HepG2 (cell line): Measurements from ENCODE around the gene AAMP. TPM values are rescaled to one million over a fixed set of nuclear protein-coding genes. Genes with fewer than 3 reads are reported as not detected.

ENCODE experiments used
- ATAC-seq: fragments of 200-7000 bp; cut with Tn5 transposase; 3 replicates; pipeline ENCODE4 v1.9.1; 2020; ENCODE audit warnings: mild to moderate bottlenecking, moderate library complexity
- BruUV-seq: library from RNA; stranded (reverse); fragments of 400-500 nt; replicated peaks from 2 replicates; lab custom pipeline; 2021; lab: Mats Ljungman, UMichigan
- CTCF ChIA-PET: fragments of 300-600 bp; formaldehyde crosslinking; extraction: SDS; loops from one replicate; lab custom pipeline; 2021; ENCODE audit warnings: low total read pairs, inconsistent platforms, low intra/inter-chr PET ratio; lab: Yijun Ruan, JAX
- POLR2A ChIA-PET: fragments of 350-600 bp; sonication (Branson Sonifier 250); formaldehyde crosslinking; loops from one replicate; lab custom pipeline; 2020; ENCODE audit warnings: antibody characterized with exemption, inconsistent platforms; lab: Yijun Ruan, JAX
- DNase-seq: peaks from one replicate; pipeline ENCODE4 v3.0.0-alpha.2; 2015; ENCODE audit warnings: low spot score
- FAIRE-seq: peaks from 3 replicates; lab custom pipeline; 2011; peaks lifted over from hg19 to GRCh38; lab: Jason Lieb, UNC
- H2AFZ ChIP-seq: one replicate; pipeline ENCODE4 v1.6.1; 2011; ENCODE audit warnings: low read length, inconsistent platforms
- H3K27ac ChIP-seq: fragments of 300-600 bp; 3 replicates; pipeline ENCODE4 v1.8.0; 2011; ENCODE audit warnings: mixed run types, mild to moderate bottlenecking, mixed read lengths, low read length, inconsistent platforms; ENCODE audit not compliant: insufficient read depth; ENCODE audit errors: extremely low read length
- H3K27me3 ChIP-seq, 2 experiments: fragments of 200-600 bp in 1 of 2; 2 replicates in 1 of 2; 3 replicates in 1 of 2; pipeline versions ENCODE4 v1.6.0 to v1.8.0; 2011; ENCODE audit warnings: low read length in 2 of 2, mild to moderate bottlenecking in 2 of 2, moderate library complexity in 2 of 2, inconsistent platforms in 1 of 2; ENCODE audit not compliant: insufficient read depth in 2 of 2, control insufficient read depth in 1 of 2
- H3K36me3 ChIP-seq, 2 experiments: fragments of 200-600 bp in 1 of 2; replicated peaks in 1 of 2; 2 replicates in 1 of 2; 3 replicates in 1 of 2; pipeline versions ENCODE4 v1.5.1 to v1.8.0; 2011; ENCODE audit warnings: low read length in 2 of 2, inconsistent platforms in 1 of 2; ENCODE audit not compliant: insufficient read depth in 2 of 2, control insufficient read depth in 1 of 2
- H3K4me1 ChIP-seq: 2 replicates; pipeline ENCODE4 v1.5.1; 2012; ENCODE audit warnings: low read length, inconsistent platforms; ENCODE audit not compliant: insufficient read depth
- H3K4me2 ChIP-seq: 2 replicates; pipeline ENCODE4 v1.6.0; 2011; ENCODE audit warnings: low read depth, low read length, inconsistent platforms
- H3K4me3 ChIP-seq, 3 experiments: fragments of 200-600 bp in 1 of 3; sonication (generic), shearing (Covaris generic) in 1 of 3; replicated peaks in 1 of 3; 2 replicates each; pipeline ENCODE4 v1.5.1; 2011 to 2016; ENCODE audit warnings: low read length in 3 of 3, inconsistent platforms in 2 of 3, low read depth in 2 of 3, mild to moderate bottlenecking in 2 of 3, control low read depth in 1 of 3, mixed read lengths in 1 of 3; ENCODE audit not compliant: insufficient read depth in 1 of 3
- H3K79me2 ChIP-seq: one replicate; pipeline ENCODE4 v1.6.1; 2011; ENCODE audit warnings: low read length, inconsistent platforms; ENCODE audit not compliant: insufficient read depth
- H3K9ac ChIP-seq: 2 replicates; pipeline ENCODE4 v1.6.0; 2011; ENCODE audit warnings: mild to moderate bottlenecking, low read depth, low read length, inconsistent platforms; ENCODE audit not compliant: insufficient read depth
- H3K9me3 ChIP-seq: 2 replicates; pipeline ENCODE4 v1.5.1; 2012; ENCODE audit warnings: mild to moderate bottlenecking, low read length
- H4K20me1 ChIP-seq: 2 replicates; pipeline ENCODE4 v1.6.0; 2011; ENCODE audit warnings: inconsistent platforms, mild to moderate bottlenecking, low read length, moderate library complexity; ENCODE audit not compliant: insufficient read depth
- AKNA ChIP-seq: sonication (generic); formaldehyde crosslinking; IDR thresholded peaks from 2 replicates; pipeline ENCODE4 v1.4.0; 2020; ENCODE audit warnings: missing genetic modification reagents, borderline replicate concordance
- ARNT2 ChIP-seq: sonication (generic); formaldehyde crosslinking; IDR thresholded peaks from 2 replicates; pipeline ENCODE4 v1.8.0; 2022; ENCODE audit warnings: mild to moderate bottlenecking, low read depth, missing genetic modification reagents, moderate library complexity
- BRD4 ChIP-seq: sonication (generic); formaldehyde crosslinking; IDR thresholded peaks from 2 replicates; pipeline ENCODE4 v1.4.0; 2020; ENCODE audit warnings: missing genetic modification reagents
- CEBPB ChIP-seq: IDR thresholded peaks from 2 replicates; pipeline ENCODE4 v1.6.1; 2011; ENCODE audit warnings: low read depth, low read length, improper control_type of control experiment, borderline replicate concordance
- CENPX ChIP-seq: sonication (generic); formaldehyde crosslinking; IDR thresholded peaks from 2 replicates; pipeline ENCODE4 v1.9.0; 2021; ENCODE audit warnings: mild to moderate bottlenecking, missing genetic modification reagents, moderate library complexity
- CREM ChIP-seq, 2 experiments: sonication (generic) in 1 of 2; formaldehyde crosslinking in 1 of 2; IDR thresholded peaks; 2 replicates each; pipeline versions ENCODE4 v1.4.0 to v1.6.1; 2016 to 2020; ENCODE audit warnings: antibody characterized with exemption in 1 of 2, mild to moderate bottlenecking in 1 of 2, missing genetic modification reagents in 1 of 2
- LCORL ChIP-seq, 2 experiments: fragments of 450-650 bp in 1 of 2; sonication (generic) in 1 of 2; formaldehyde crosslinking in 1 of 2; IDR thresholded peaks; 2 replicates each; pipeline versions ENCODE4 v1.5.0 to v1.6.1; 2017 to 2020; ENCODE audit warnings: antibody characterized with exemption in 1 of 2, missing genetic modification reagents in 1 of 2
- MLLT10 ChIP-seq: sonication (generic); formaldehyde crosslinking; IDR thresholded peaks from 2 replicates; pipeline ENCODE4 v1.4.0; 2020; ENCODE audit warnings: missing genetic modification reagents
- ONECUT2 ChIP-seq: sonication (generic); formaldehyde crosslinking; IDR thresholded peaks from 2 replicates; pipeline ENCODE4 v1.4.0; 2020; ENCODE audit warnings: missing genetic modification reagents
- SIN3A ChIP-seq: IDR thresholded peaks from 2 replicates; pipeline ENCODE4 v1.6.1; 2011; ENCODE audit warnings: low read depth, mild to moderate bottlenecking, control low read depth, low read length, borderline replicate concordance
- SIX1 ChIP-seq: sonication (generic); formaldehyde crosslinking; IDR thresholded peaks from 2 replicates; pipeline ENCODE4 v1.4.0; 2020; ENCODE audit warnings: missing genetic modification reagents, borderline replicate concordance
- SMAD9 ChIP-seq: sonication (generic); formaldehyde crosslinking; IDR thresholded peaks from 2 replicates; pipeline ENCODE4 v1.5.1; 2020; ENCODE audit warnings: mild to moderate bottlenecking, missing genetic modification reagents
- SP5 ChIP-seq: IDR thresholded peaks from 2 replicates; pipeline ENCODE4 v1.6.1; 2016; ENCODE audit warnings: low read depth, borderline replicate concordance
- THYN1 ChIP-seq: sonication (generic); formaldehyde crosslinking; IDR thresholded peaks from 2 replicates; pipeline ENCODE4 v1.8.1; 2023; ENCODE audit warnings: low read depth, mild to moderate bottlenecking, moderate library complexity, missing genetic modification reagents, borderline replicate concordance
- ZBTB14 ChIP-seq: sonication (generic); formaldehyde crosslinking; IDR thresholded peaks from 2 replicates; pipeline ENCODE4 v1.4.0; 2020; ENCODE audit warnings: missing genetic modification reagents
- ZNF12 ChIP-seq: sonication (generic); formaldehyde crosslinking; IDR thresholded peaks from 2 replicates; pipeline ENCODE4 v1.5.0; 2020; ENCODE audit warnings: missing genetic modification reagents
- ZNF24 ChIP-seq: fragments of 450-650 bp; IDR thresholded peaks from 2 replicates; pipeline ENCODE4 v1.6.1; 2017; ENCODE audit warnings: antibody characterized with exemption, mild to moderate bottlenecking
- ZNF562 ChIP-seq: sonication (generic); formaldehyde crosslinking; IDR thresholded peaks from 2 replicates; pipeline ENCODE4 v1.8.0; 2022; ENCODE audit warnings: missing genetic modification reagents, borderline replicate concordance
- ZNF841 ChIP-seq: sonication (generic); formaldehyde crosslinking; IDR thresholded peaks from 2 replicates; pipeline ENCODE4 v1.8.1; 2023; ENCODE audit warnings: missing genetic modification reagents, borderline replicate concordance
- ZNF891 ChIP-seq: sonication (generic); formaldehyde crosslinking; IDR thresholded peaks from 2 replicates; pipeline ENCODE4 v1.5.0; 2020; ENCODE audit warnings: mild to moderate bottlenecking, missing genetic modification reagents
- WGBS: methylation state at CpG from one replicate; pipeline ENCODE4 v1.1.6; 2017; ENCODE audit warnings: low lambda C conversion rate; 5-methylcytosine and 5-hydroxymethylcytosine counted together
- in situ Hi-C: cut with HindIII; loops from 2 replicates; pipeline ENCODE4 v1.10.0; 2017; ENCODE audit warnings: low pct_unique_long_range_greater_than_20kb; ENCODE audit not compliant: extremely low pct_ligation_motif_present
- intact Hi-C: fragments of 100-400 bp; cut with micrococcal nuclease; formaldehyde crosslinking; loops from one replicate; pipeline ENCODE4 v1.10.0; 2022; ENCODE audit not compliant: unreplicated experiment
- polyA plus RNA-seq, 8 experiments: library from polyadenylated mRNA; depleted of rRNA in 3 of 8; stranded (reverse) in 7 of 8; unstranded in 1 of 8; fragments of >200 nt; fragmentation: Illumina TruSeq in 4 of 8; extraction: Trizol in 4 of 8; gene quantifications; 2 replicates each; pipeline versions ENCODE4 v1.2.1 to v1.2.3, GENCODE V29; 2011 to 2016; ENCODE audit warnings: low read depth in 4 of 8, missing spikeins in 1 of 8, mixed read lengths in 1 of 8; ENCODE audit not compliant: insufficient read depth in 1 of 8
- total RNA-seq, 5 experiments: library from RNA; depleted of rRNA; stranded (reverse); fragments of >200 nt; fragmentation: Illumina TruSeq; extraction: Trizol; gene quantifications; 2 replicates each; pipeline ENCODE4 v1.2.3, GENCODE V29; 2016; ENCODE audit warnings: low read depth in 1 of 5

Gene AAMP
- total and polyA plus RNA-seq, 2 of the 13 experiments (the other 11 are each of a cell fraction or from before 2014, with no cell fraction given), result 110 to 186 TPM

GRCh38 chr2:218255446-218255845 is 14.5 kb downstream of the AAMP start (continued):
- TF ChIP-seq AKNA (CRISPR knock-in tag) (no peak), SP5 (no peak), ZNF12 (CRISPR knock-in tag) (no peak)

- Histone ChIP-seq H3K4me1 (no peaks in the 10 kb centered on the region), H3K9me3 (no peaks in the 10 kb centered on the region), H3K27ac (no peak overlapping the region), H3K27me3 (no peaks in the 10 kb centered on the region), H3K4me3 (no peak overlapping the region), H3K79me2 (no peaks in the 10 kb centered on the region)
- CTCF ChIA-PET, result no interaction called here
- no TSS peak for BruUV-seq
- TF ChIP-seq CENPX (CRISPR knock-in tag) (no peak), SIN3A (no peak), ARNT2 (no peak), SMAD9 (CRISPR knock-in tag) (no peak), ZNF562 (no peak), ZNF24 (no peak), THYN1 (CRISPR knock-in tag) (no peak), ZNF841 (CRISPR knock-in tag) (no peak), BRD4 (CRISPR knock-in tag) (no peak), CEBPB (no peak), MLLT10 (CRISPR knock-in tag) (no peak), ZBTB14 (CRISPR knock-in tag) (no peak), ZNF891 (CRISPR knock-in tag) (no peak), LCORL (IDR thresholded peaks at IDR 0.05) (no peak), LCORL (CRISPR knock-in tag; IDR thresholded peaks at IDR 0.05) (no peak), ONECUT2 (no peak), SIX1 (CRISPR knock-in tag) (no peak), CREM (IDR thresholded peaks at IDR 0.05) (no peak), CREM (CRISPR knock-in tag; IDR thresholded peaks at IDR 0.05) (no peak)
- TF ChIP-seq, all 625 proteins: peak for 0
- no peak overlapping the region for H3K9ac ChIP-seq
- POLR2A ChIA-PET, result interaction anchor here (0.9 to 2.2 kb wide), 2 partner anchors 9 to 17 kb away, joined by 3 to 5 read pairs; partner anchors contain the start of genes AAMP and PNKD
- WGBS, result 94% methylated on average over 5 of the region's 5 CpGs
- H3K4me2 ChIP-seq, result no peak overlapping the region
- no peak for ATAC-seq
- H3K36me3 ChIP-seq, result peaks cover 40 to 77% of the 10 kb centered on the region in 2 experiments
- H4K20me1 ChIP-seq, result no peaks in the 10 kb centered on the region
- no peak overlapping the region for H2AFZ ChIP-seq
- in situ Hi-C loops, result no loop called here
- DNase-seq, result no peak
- intact Hi-C loops, result no loop called here
- no peak for FAIRE-seq
Observed at GRCh38 chr2:218253232-218253625, 16.7 kb downstream of the AAMP start.
